ENCODE measurements around the gene KLC1.
A peak's percentile ranks its signal among the peaks of the same experiment; 100 is the strongest.

Gene KLC1

DNA sequence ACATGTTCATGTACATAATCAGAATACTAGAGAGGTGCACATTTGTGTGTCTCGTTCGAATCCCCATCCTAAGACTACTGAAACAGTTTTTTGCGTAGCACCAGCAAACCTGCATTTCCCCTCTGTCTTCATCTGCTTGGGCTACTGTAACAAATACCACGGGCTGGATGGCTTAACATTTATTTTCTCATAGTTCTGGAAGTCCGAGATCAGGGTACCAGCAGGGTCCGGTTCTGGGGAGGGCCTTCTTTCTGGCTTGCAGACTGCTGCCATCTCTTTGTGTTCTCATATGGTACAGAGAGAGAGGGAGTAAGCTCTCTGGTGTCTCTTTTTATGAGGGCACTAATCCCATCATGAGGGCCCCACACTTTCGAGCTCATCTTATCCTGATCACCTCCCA is 30.6 kb downstream of the KLC1 start:
- no peak for ATAC-seq
- no peak for DNase-seq

DNA sequence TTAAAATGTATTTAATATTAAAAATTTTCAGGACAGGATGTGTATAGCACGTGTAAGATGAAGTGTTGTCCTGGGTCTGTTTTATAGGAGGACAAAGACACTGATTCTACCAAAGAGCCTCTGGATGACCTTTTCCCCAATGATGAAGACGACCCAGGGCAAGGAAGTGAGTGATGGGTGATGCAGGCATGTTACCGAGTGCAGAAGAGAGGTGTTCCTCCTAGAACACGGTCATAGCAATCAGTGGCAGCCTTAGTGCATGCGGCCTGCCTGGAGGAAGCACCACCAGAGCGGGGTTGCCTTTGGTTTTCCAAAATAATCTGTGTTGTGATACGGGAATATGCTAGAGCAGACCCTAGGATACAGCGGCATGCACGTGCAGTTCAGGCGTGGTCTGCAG is 33.0 kb downstream of the KLC1 start:
- ATAC-seq (no peak), DNase-seq (no peak)

DNA sequence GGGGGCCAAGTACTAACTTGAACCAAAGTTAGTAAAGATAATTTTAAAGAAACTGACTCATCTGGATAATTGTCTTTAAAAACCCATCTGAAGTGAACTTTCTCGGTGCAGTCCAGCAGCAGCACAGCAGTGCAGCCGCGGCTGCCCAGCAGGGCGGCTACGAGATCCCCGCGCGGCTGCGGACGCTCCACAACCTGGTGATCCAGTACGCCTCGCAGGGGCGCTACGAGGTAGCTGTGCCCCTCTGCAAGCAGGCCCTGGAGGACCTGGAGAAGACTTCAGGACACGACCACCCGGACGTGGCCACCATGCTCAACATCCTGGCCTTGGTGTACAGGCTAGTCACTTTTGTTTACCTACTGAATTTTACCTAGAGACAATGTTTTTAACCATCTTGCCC is 33.6 kb downstream of the KLC1 start:
- ATAC-seq: no peak

DNA sequence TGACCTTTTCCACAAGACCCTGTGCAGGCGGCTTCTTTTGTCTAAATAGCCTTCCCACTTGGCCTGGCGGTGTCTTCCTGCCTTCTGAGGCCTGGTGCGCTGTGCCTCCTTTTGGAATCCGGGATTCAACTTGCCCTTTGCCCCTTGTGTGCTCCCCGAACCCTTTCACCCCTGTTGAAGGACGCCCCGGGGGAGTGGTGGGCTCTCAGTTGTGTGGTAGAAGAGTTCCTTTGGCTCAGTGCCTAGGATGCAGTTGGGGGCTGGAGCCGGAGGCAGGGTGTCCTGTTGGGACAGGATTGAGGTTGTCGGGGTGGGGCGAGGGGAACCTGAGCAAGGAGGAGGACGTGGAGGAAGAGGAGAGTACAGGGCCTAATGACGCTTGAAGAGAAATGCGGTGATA is 34.5 kb downstream of the KLC1 start:
- no peak for ATAC-seq
- no peak for DNase-seq

More for the DNA sequence above, 33.6 kb downstream of the KLC1 start:
- DNase-seq: no peak

DNA sequence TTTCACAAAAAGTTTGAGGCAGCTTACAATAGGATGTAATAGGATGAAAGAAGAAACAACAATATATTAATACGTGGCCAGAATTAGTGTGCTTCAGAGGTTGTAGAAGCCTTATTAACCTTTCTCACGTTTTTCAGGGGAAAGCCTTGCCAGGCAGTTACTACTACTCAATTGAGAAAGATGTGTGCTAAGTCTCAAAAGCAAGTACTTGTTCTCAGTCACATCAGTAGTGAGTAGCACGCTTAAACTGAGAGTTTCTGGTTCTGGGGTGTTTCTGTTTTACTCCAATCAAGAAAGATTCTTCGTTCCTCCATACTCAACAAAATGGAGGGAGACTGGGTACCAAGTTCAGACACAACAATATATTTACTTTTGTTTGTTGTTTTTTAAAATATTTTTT is 38.7 kb downstream of the KLC1 start:
- ATAC-seq (no peak), DNase-seq (no peak)

GRCh38 chr14:103668117-103668516 is 39.1 kb downstream of the KLC1 start:
- DNase-seq (no peak), ATAC-seq (no peak)

DNA sequence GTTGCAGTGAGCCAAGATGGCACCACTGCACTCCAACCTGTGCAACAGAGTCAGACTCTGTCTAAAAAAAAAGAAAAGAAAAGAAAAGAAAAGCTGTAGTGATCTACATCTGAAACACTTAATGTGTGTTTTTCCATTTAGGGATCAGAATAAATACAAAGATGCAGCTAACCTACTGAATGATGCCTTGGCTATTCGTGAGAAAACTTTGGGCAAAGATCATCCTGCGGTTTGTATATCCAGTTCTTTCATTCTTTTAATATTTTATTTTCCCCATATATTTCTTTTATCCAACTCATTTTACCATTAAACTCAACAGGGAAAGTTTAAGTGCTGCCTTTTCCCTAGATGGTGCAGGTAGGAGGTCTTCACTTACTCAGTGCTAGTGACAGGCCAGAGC is 40.4 kb downstream of the KLC1 start:
- DNase-seq (no peak), ATAC-seq (no peak)

DNA sequence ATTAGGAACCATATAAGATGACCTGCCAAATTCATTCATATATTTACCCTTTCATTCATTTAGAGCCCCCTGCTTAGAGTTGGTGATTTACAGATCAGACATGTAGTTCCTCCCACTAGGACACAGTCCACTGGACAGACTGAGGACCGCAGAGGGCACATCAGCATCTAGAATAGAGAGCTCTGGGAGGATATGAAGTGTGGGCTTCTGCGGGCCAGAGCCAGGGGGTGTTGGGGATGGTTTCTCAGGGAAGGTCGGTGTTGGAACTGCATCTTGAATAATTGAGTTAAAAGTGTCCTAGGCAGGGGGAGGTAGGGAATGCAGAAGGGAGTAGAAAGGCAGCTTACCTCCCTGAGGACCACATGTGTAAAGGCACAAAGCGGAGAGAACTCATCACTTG is 42.9 kb downstream of the KLC1 start:
- no peak for DNase-seq
- no peak for ATAC-seq

DNA sequence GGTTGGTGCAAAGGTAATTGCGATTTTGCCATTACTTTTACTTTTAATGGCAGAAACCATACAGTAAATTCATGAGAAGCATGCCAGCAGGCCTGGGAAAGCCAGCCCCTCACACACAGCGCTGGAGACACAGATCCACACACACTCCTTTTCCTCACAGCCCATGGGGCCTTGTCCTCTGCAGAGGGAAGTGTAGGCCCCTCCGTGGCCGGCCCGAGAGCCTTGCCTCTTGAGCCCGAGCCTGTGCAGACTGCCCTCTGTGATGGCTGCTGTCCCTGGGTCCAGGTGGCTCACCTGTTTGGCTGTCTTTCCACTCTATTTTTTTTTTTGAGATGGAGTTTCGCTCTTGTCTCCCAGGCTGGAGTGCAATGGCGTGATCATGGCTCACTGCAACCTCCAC is 46.9 kb downstream of the KLC1 start:
- no peak for DNase-seq

GRCh38 chr14:103676881-103677675 is 48.1 kb downstream of the KLC1 start:
- ATAC-seq (no peak), DNase-seq (no peak)

More for the DNA sequence above, 46.9 kb downstream of the KLC1 start:
- no peak for ATAC-seq

GRCh38 chr14:103679351-103679750 is 50.3 kb downstream of the KLC1 start:
- peak; percentile 64 for DNase-seq

GRCh38 chr14:103680491-103681231 is 51.6 kb downstream of the KLC1 start:
- no peak for ATAC-seq

More at GRCh38 chr14:103679351-103679750, 50.3 kb downstream of the KLC1 start:
- ATAC-seq: peak; percentile 93

GRCh38 chr14:103683139-103683538 is 54.1 kb downstream of the KLC1 start:
- DNase-seq: no peak

More at GRCh38 chr14:103680491-103681231, 51.6 kb downstream of the KLC1 start:
- DNase-seq: no peak

GRCh38 chr14:103684471-103684870 is 55.5 kb downstream of the KLC1 start:
- DNase-seq (no peak), ATAC-seq (no peak)

More at GRCh38 chr14:103683139-103683538, 54.1 kb downstream of the KLC1 start:
- no peak for ATAC-seq

- ATAC-seq (no peak), DNase-seq (no peak)
Observed at GRCh38 chr14:103684871-103685270, 55.9 kb downstream of the KLC1 start.

DNA sequence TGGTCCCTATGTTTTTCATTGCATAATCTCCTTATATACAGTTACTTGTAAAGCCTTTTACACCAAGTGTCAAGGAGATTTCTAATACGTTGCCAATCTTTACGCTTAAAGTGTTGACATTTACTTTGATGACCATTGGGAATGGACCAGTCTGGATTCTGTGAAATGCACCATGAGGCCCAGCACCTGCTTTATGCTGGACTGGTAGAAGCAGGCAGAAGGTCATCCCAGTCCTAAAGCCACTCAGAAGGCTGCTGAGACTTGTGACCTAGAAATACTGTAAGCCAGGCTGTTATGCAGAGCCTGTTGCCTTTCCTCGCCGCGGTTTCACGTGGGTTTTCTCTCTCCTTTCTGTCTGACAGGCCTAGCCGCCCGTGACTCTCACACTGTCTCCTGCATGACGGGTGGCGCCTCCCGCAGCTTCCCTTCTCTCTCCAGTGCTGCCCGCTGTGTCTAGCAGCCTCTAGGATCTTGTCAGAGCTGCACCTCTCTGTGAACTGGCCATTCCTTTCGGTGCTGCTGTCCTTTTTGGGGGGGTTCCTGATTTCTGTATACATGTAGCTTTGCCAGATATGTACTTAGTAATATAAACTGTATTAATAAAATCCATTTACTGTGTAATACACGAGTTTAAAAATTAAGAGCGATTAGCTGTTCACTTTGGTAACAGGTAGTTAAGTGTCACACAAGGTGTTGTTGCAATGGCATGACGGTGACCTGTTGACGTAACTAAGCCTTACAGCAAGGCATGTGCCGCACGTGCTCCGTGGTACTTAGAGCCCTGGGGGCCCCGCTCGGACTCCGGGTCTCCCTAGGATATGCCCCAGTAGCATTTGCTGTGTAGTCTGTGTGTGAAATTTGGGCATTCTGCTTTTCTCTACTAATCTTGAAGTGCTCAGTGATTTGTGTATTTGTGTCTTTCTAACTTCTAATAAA is 56.5 kb downstream of the KLC1 start:
- ATAC-seq: no peak
- no peak for DNase-seq

DNA sequence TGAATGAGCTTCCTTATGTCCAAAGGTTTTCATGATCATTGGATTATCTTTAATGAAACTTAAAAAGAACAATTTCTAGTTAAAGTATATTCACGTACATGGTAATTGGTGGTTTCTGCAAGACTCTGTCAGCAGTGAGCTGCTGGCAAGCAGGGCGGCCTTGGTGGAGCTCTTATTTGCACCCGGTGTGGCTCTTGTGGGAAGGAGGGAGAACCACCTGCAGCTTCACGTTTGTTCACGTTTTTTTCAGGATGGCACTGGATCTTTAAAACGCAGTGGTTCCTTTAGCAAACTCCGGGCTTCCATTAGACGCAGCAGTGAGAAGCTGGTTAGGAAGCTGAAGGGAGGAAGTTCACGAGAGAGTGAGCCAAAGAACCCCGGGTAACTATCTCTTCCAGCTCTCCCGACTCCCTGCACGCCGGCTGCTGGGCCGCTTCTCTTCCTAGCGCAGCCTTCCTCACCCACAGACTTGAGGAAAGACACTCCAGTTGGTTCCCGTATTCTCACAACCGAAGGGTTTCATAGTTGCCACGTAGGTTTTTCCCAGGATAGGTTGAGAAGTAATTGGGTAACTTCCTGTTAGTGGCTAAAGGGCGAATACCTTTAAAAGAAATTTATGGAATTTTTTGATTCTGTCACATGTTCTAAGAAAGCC is 57.9 kb downstream of the KLC1 start:
- DNase-seq: no peak

DNA sequence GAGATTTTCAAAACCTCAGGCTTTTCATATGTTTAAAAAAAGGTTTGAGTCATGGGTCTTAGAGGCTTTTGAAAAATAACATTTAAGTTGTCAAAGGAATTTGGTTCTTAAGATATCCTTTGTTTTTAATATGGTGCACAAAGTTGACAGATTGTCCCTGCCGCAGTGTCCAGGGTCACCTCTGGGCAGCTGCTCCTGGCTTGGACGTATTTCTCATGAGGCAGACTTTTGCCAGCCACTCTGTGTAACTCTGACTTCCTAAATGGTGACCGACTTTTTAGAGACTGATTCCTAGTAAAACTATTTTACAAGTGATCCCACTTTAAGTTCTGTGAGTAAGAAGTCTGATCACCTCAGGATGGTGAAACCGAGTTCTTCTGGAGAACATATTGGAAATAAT is 58.7 kb downstream of the KLC1 start:
- DNase-seq (no peak), ATAC-seq (no peak)

More for the DNA sequence above, 57.9 kb downstream of the KLC1 start:
- no peak for ATAC-seq

- DNase-seq (no peak), ATAC-seq (no peak)
Observed at GRCh38 chr14:103688441-103688840, 59.4 kb downstream of the KLC1 start.

GRCh38 chr14:103688906-103689902 is 60.2 kb downstream of the KLC1 start:
- DNase-seq (no peak), ATAC-seq (no peak)
